ENCODE results near the gene SWAP70.

Gene SWAP70

DNA sequence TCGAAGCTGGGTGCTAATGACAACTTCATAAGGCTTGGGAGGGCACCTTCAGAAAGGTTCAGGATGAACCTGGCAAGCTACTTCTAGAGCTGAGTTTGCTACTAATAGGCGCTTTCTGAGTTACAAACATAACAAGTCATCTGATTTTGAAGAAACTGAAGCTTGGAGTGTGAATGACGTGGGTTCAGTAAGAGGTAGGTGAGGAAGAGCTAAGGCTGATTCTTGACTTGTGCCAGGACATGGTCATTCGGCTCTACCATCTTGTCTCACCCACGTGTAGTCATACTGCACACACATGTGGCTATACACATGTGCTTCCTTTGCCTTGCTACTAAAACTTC, 56.4 kb downstream of the SWAP70 start:
- H3K4me3 ChIP-seq (ENCODE audit: insufficient read depth, low read length, poor library complexity, severe bottlenecking): no peak overlapping the region
- no peak for TF ChIP-seq EZH2phosphoT487 (conservative IDR thresholded peaks at IDR 0.05; ENCODE audit: low read length)
- TF ChIP-seq, protein P1, sequence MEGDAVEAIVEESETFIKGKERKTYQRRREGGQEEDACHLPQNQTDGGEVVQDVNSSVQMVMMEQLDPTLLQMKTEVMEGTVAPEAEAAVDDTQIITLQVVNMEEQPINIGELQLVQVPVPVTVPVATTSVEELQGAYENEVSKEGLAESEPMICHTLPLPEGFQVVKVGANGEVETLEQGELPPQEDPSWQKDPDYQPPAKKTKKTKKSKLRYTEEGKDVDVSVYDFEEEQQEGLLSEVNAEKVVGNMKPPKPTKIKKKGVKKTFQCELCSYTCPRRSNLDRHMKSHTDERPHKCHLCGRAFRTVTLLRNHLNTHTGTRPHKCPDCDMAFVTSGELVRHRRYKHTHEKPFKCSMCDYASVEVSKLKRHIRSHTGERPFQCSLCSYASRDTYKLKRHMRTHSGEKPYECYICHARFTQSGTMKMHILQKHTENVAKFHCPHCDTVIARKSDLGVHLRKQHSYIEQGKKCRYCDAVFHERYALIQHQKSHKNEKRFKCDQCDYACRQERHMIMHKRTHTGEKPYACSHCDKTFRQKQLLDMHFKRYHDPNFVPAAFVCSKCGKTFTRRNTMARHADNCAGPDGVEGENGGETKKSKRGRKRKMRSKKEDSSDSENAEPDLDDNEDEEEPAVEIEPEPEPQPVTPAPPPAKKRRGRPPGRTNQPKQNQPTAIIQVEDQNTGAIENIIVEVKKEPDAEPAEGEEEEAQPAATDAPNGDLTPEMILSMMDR (IDR thresholded peaks at IDR 0.05; ENCODE audit: insufficient read depth, low read length, poor library complexity, severe bottlenecking): no peak
- H3K9me3 ChIP-seq (ENCODE audit: insufficient read depth, low read length): no peaks in the 10 kb centered on the region
- no peaks in the 10 kb centered on the region for H3K27me3 ChIP-seq (ENCODE audit: low read length)
- no peak overlapping the region for H3K9ac ChIP-seq (ENCODE audit: low read length)
- H4K20me1 ChIP-seq (ENCODE audit: low read depth, low read length): peaks cover 37% of the 10 kb centered on the region
- H3K4me2 ChIP-seq (ENCODE audit: low read depth, low read length, poor library complexity, severe bottlenecking): no peak overlapping the region
- no peak overlapping the region for H2AFZ ChIP-seq (ENCODE audit: low read depth, low read length, severe bottlenecking)
- peaks cover 98% of the 10 kb centered on the region for H3K79me2 ChIP-seq (ENCODE audit: insufficient read depth, low read length)
- H3F3A ChIP-seq (ENCODE audit: insufficient read depth): peaks cover 88% of the 10 kb centered on the region
- H3K9me2 ChIP-seq (replicated peaks; ENCODE audit: insufficient read depth, low read length): no peaks in the 10 kb centered on the region
- peaks cover 75% of the 10 kb centered on the region for H3K36me3 ChIP-seq (ENCODE audit: low read length)
- H3K27ac ChIP-seq (ENCODE audit: low read depth, low read length): peak overlapping the region; percentile 69

DNA sequence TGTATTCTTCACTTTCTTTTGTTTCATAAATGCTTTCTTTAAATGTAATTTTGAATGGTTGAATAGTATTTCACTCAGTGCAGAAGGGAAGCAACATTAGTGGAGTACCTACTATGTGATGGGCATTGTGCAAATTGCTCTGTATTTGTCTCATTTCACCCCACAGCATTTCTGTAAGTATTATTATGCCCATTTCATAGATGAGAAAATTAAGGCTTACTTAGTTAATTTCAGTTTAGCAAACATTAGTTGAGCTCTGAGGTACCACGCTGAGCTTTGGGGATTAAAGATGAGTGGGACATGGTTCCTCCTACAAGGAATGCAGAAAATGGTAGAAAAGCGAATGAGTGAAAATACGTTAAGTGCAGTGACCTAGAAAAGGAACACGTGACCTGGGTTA, 58.1 kb downstream of the SWAP70 start:
- Histone ChIP-seq H3F3A (ENCODE audit: insufficient read depth) (peaks cover 83% of the 10 kb centered on the region), H3K9ac (ENCODE audit: low read length) (no peak overlapping the region), H3K9me3 (ENCODE audit: insufficient read depth, low read length) (no peaks in the 10 kb centered on the region), H3K79me2 (ENCODE audit: insufficient read depth, low read length) (peaks cover 96% of the 10 kb centered on the region), H3K27ac (ENCODE audit: low read depth, low read length) (peak overlapping the region; percentile 19; the same call in 1 of the 2 replicates), H3K27me3 (ENCODE audit: low read length) (no peaks in the 10 kb centered on the region), H3K4me3 (ENCODE audit: insufficient read depth, low read length, poor library complexity, severe bottlenecking) (no peak overlapping the region), H3K9me2 (replicated peaks; ENCODE audit: insufficient read depth, low read length) (no peaks in the 10 kb centered on the region), H2AFZ (ENCODE audit: low read depth, low read length, severe bottlenecking) (no peak overlapping the region), H4K20me1 (ENCODE audit: low read depth, low read length) (peaks cover 37% of the 10 kb centered on the region), H3K36me3 (ENCODE audit: low read length) (peaks cover 75% of the 10 kb centered on the region), H3K4me2 (ENCODE audit: low read depth, low read length, poor library complexity, severe bottlenecking) (no peak overlapping the region)
- TF ChIP-seq EZH2phosphoT487 (conservative IDR thresholded peaks at IDR 0.05; ENCODE audit: low read length): no peak
- TF ChIP-seq, protein P1 (IDR thresholded peaks at IDR 0.05; ENCODE audit: insufficient read depth, low read length, poor library complexity, severe bottlenecking): no peak

DNA sequence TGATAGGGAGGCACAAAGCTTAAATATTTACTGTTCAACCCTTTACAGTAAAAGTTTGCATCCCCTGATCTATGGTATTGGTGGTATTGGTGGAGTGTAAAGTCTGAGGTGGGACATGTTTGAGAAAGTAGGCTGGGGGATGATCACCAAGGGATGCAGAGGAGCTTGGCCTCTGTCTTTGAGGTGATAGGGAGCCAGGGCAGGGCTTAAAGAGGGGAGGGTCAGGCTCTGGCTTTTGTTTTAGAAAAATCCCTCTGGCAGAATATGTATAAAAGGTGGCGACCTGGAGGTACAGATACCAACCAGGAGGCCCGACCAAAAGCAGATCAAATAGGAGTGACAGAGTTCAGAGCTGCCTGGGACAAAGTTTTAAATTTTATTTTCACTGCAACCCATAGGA, 59.0 kb downstream of the SWAP70 start:
- Histone ChIP-seq H3K27ac (ENCODE audit: low read depth, low read length) (peak overlapping the region; percentile 19; the same call in 1 of the 2 replicates), H2AFZ (ENCODE audit: low read depth, low read length, severe bottlenecking) (no peak overlapping the region), H3K4me2 (ENCODE audit: low read depth, low read length, poor library complexity, severe bottlenecking) (no peak overlapping the region), H3K27me3 (ENCODE audit: low read length) (no peaks in the 10 kb centered on the region), H3K36me3 (ENCODE audit: low read length) (peaks cover 74% of the 10 kb centered on the region), H3K79me2 (ENCODE audit: insufficient read depth, low read length) (peaks cover 95% of the 10 kb centered on the region), H3K9ac (ENCODE audit: low read length) (no peak overlapping the region), H3K9me2 (replicated peaks; ENCODE audit: insufficient read depth, low read length) (no peaks in the 10 kb centered on the region), H3F3A (ENCODE audit: insufficient read depth) (peaks cover 84% of the 10 kb centered on the region), H3K9me3 (ENCODE audit: insufficient read depth, low read length) (no peaks in the 10 kb centered on the region), H3K4me3 (ENCODE audit: insufficient read depth, low read length, poor library complexity, severe bottlenecking) (no peak overlapping the region), H4K20me1 (ENCODE audit: low read depth, low read length) (peaks cover 32% of the 10 kb centered on the region)
- TF ChIP-seq EZH2phosphoT487 (conservative IDR thresholded peaks at IDR 0.05; ENCODE audit: low read length): no peak
- TF ChIP-seq, protein P1 (IDR thresholded peaks at IDR 0.05; ENCODE audit: insufficient read depth, low read length, poor library complexity, severe bottlenecking): no peak
